Cardiac muscle cell (in vitro differentiated cells and primary cell): ENCODE results near the gene PLEKHO1. TPM values are rescaled to one million over a fixed set of nuclear protein-coding genes. Genes with fewer than 3 reads are reported as not detected.

Experiments
- DNase-seq, 2 donors: peaks; one replicate each; pipeline versions ENCODE4 v3.0.0 to v3.0.0-alpha.2; 2010 to 2017; ENCODE audit warnings: low read depth in 1 of 2, low spot score in 1 of 2
- H3K27ac ChIP-seq: fragments of 200-600 bp; sonication (generic); 2 replicates; pipeline ENCODE4 v1.5.1; 2016
- H3K27me3 ChIP-seq: fragments of 200-600 bp; sonication (generic); 2 replicates; pipeline ENCODE4 v1.6.0; 2016; ENCODE audit warnings: control low read depth
- H3K36me3 ChIP-seq: fragments of 200-600 bp; sonication (generic); 2 replicates; pipeline ENCODE4 v1.5.1; 2016; ENCODE audit warnings: control low read depth
- H3K4me1 ChIP-seq: fragments of 200-600 bp; sonication (generic); 2 replicates; pipeline ENCODE4 v1.8.1; 2017; ENCODE audit warnings: low read depth, mild to moderate bottlenecking, mixed run types
- H3K4me3 ChIP-seq: fragments of 200-600 bp; sonication (generic); 2 replicates; pipeline ENCODE4 v1.5.1; 2016; ENCODE audit warnings: mild to moderate bottlenecking
- H3K9me3 ChIP-seq: fragments of 200-600 bp; sonication (generic); 2 replicates; pipeline ENCODE4 v1.5.1; 2017; ENCODE audit warnings: low read depth, mild to moderate bottlenecking, control low read depth
- CTCF ChIP-seq: IDR thresholded peaks from 2 replicates; pipeline ENCODE4 v1.5.1; 2012; ENCODE audit warnings: low read depth, mild to moderate bottlenecking, low read length
- polyA plus RNA-seq: library from polyadenylated mRNA; unstranded; fragments of >200 nt; fragmentation: Nextera tagmentation; extraction: Ambion mirVana; gene quantifications from 2 replicates; pipeline ENCODE4 v1.2.1, GENCODE V29; 2016
- total RNA-seq: library from RNA; depleted of rRNA; stranded (reverse); fragments of >200 nt; gene quantifications from 2 replicates; pipeline ENCODE4 v1.2.3, GENCODE V29; 2016

Gene PLEKHO1
- total and polyA plus RNA-seq, 2 experiments from 2014 or later = 94.1 to 149 TPM

GRCh38 chr1:150162582-150162861, 12.8 kb downstream of the PLEKHO1 start:
- H3K36me3 ChIP-seq = peaks cover 7% of the 10 kb centered on the region
- H3K27ac ChIP-seq = peak overlapping the region; percentile 100
- no peak for TF ChIP-seq CTCF
- DNase-seq = no peak
- H3K27me3 ChIP-seq = no peaks in the 10 kb centered on the region
- peak overlapping the region; percentile 7 for H3K4me3 ChIP-seq
- no peaks in the 10 kb centered on the region for H3K9me3 ChIP-seq
- peaks cover 33% of the 10 kb centered on the region for H3K4me1 ChIP-seq

- DNase-seq = peak; percentile 95 to 99
- no peaks in the 10 kb centered on the region for H3K27me3 ChIP-seq
- no peaks in the 10 kb centered on the region for H3K9me3 ChIP-seq
- H3K36me3 ChIP-seq = peaks cover 2% of the 10 kb centered on the region
- peak overlapping the region; percentile 7 for H3K4me3 ChIP-seq
- peak overlapping the region; percentile 100 for H3K27ac ChIP-seq
- H3K4me1 ChIP-seq = peaks cover 33% of the 10 kb centered on the region
- TF ChIP-seq CTCF = peak; percentile 12
These were observed 13.4 kb downstream of the PLEKHO1 start for GRCh38 chr1:150162862-150163706.

GRCh38 chr1:150164224-150164623, 14.5 kb downstream of the PLEKHO1 start:
- no peak overlapping the region for H3K4me3 ChIP-seq
- H3K27me3 ChIP-seq = no peaks in the 10 kb centered on the region
- DNase-seq = no peak
- peaks cover 33% of the 10 kb centered on the region for H3K4me1 ChIP-seq
- no peaks in the 10 kb centered on the region for H3K36me3 ChIP-seq
- no peak for TF ChIP-seq CTCF
- H3K9me3 ChIP-seq = no peaks in the 10 kb centered on the region
- H3K27ac ChIP-seq = peak overlapping the region; percentile 100

GRCh38 chr1:150164779-150165178, 15.1 kb downstream of the PLEKHO1 start:
- DNase-seq = no peak
- no peaks in the 10 kb centered on the region for H3K36me3 ChIP-seq
- no peaks in the 10 kb centered on the region for H3K27me3 ChIP-seq
- peak overlapping the region; percentile 100 for H3K27ac ChIP-seq
- H3K4me1 ChIP-seq = peaks cover 33% of the 10 kb centered on the region
- H3K9me3 ChIP-seq = no peaks in the 10 kb centered on the region
- no peak overlapping the region for H3K4me3 ChIP-seq
- no peak for TF ChIP-seq CTCF

GRCh38 chr1:150165622-150166612, 16.2 kb downstream of the PLEKHO1 start:
- Histone ChIP-seq H3K27me3 (no peaks in the 10 kb centered on the region), H3K36me3 (no peaks in the 10 kb centered on the region), H3K9me3 (no peaks in the 10 kb centered on the region), H3K4me1 (peaks cover 33% of the 10 kb centered on the region), H3K4me3 (no peak overlapping the region), H3K27ac (peak overlapping the region; percentile 100)
- DNase-seq = peak; percentile 74 to 80
- peak; percentile 90 for TF ChIP-seq CTCF
